NOMO-1 treated with dmso at 0.1 percent for 144 hours (cell line): Measurements from ENCODE around the gene DUSP22.
"Not testable (repeated sequence)": the region's sequence is repeated elsewhere in the genome, so short reads cannot be mapped to it uniquely, and the experiment has no call there.

Experiments
- DNase-seq: peaks from one replicate; lab custom pipeline; 2025; ENCODE audit not compliant: unreplicated experiment; lab: John Stamatoyannopoulos, UW

DUSP22 gene

GRCh38 chr6:322940-323729 lies 30.8 kb downstream of the DUSP22 start:
- no peak for DNase-seq

GRCh38 chr6:323730-324088 lies 31.4 kb downstream of the DUSP22 start:
- DNase-seq: no peak

- DNase-seq: no peak
These were observed 31.9 kb downstream of the DUSP22 start for GRCh38 chr6:324116-324728.

GRCh38 chr6:324729-325125 lies 32.4 kb downstream of the DUSP22 start:
- DNase-seq: no peak

GRCh38 chr6:325161-325860 lies 33.0 kb downstream of the DUSP22 start:
- not testable (repeated sequence) for DNase-seq

- DNase-seq: not testable (repeated sequence)
These were observed 33.8 kb downstream of the DUSP22 start for GRCh38 chr6:326066-326465.

GRCh38 chr6:326896-327537 lies 34.7 kb downstream of the DUSP22 start:
- DNase-seq: no peak

GRCh38 chr6:327538-328116 lies 35.3 kb downstream of the DUSP22 start:
- DNase-seq: no peak

GRCh38 chr6:328136-328670 lies 35.9 kb downstream of the DUSP22 start:
- DNase-seq: no peak

GRCh38 chr6:328924-329323 lies 36.6 kb downstream of the DUSP22 start:
- DNase-seq: no peak

GRCh38 chr6:329888-330691 lies 37.8 kb downstream of the DUSP22 start:
- no peak for DNase-seq

GRCh38 chr6:330948-331347 lies 38.7 kb downstream of the DUSP22 start:
- DNase-seq: no peak

GRCh38 chr6:331622-332521 lies 39.6 kb downstream of the DUSP22 start:
- DNase-seq: no peak

GRCh38 chr6:332671-333070 lies 40.4 kb downstream of the DUSP22 start:
- no peak for DNase-seq

GRCh38 chr6:333379-334002 lies 41.2 kb downstream of the DUSP22 start:
- no peak for DNase-seq

- DNase-seq: no peak
These were observed 42.5 kb downstream of the DUSP22 start for GRCh38 chr6:334536-335510.

- no peak for DNase-seq
These were observed 43.3 kb downstream of the DUSP22 start for GRCh38 chr6:335572-335971.
